GM23248 (cell line): Measurements from ENCODE around the gene BEAN1.

Experiments used
- EZH2 ChIP-seq: fragments of 200-600 bp; sonication (generic); IDR thresholded peaks from 2 replicates; pipeline ENCODE4 v1.6.1; 2018; ENCODE audit warnings: antibody characterized with exemption, mild to moderate bottlenecking; ENCODE audit not compliant: insufficient read depth, poor library complexity, severe bottlenecking
- EZH2phosphoT487 ChIP-seq: fragments of 200-600 bp; sonication (generic); IDR thresholded peaks from 2 replicates; pipeline ENCODE4 v1.6.1; 2018; ENCODE audit warnings: antibody characterized with exemption, moderate library complexity, mild to moderate bottlenecking, low read depth; ENCODE audit not compliant: insufficient read depth

DNA sequence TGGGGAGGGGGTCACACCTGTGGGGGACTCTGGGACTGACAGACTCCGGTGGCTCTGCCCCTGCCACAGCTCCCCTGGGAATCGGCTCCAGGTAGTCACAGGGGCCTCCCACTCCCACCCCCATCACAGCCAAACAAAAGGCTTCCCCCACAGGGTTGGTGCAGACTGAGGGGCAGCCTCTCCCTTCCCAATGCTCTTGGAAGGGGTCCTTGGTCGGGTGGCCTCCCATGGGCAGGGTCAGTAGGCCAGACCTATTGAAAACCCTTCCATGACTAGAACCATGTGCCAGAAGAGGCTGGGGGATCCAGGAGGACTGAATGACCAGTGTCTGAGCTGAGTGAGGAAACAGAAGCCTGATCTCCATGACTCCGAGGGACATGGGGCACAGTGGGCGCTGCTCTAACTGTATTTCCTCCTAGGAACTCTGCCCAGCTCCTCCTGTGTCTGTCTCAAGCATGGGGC lies 94.2 kb downstream of the BEAN1 start:
- TF ChIP-seq EZH2: no peak
- TF ChIP-seq EZH2phosphoT487: no peak
